NT2/D1 (cell line): ENCODE results near the gene MYO1E.

Experiments used
- DNase-seq: peaks from one replicate; pipeline ENCODE4 v3.0.0-alpha.2; 2011; ENCODE audit warnings: low read depth, low spot score
- H3K27me3 ChIP-seq: 2 replicates; pipeline ENCODE4 v1.6.0; 2011; ENCODE audit warnings: mild to moderate bottlenecking; ENCODE audit not compliant: insufficient read length, insufficient read depth
- H3K36me3 ChIP-seq: 2 replicates; pipeline ENCODE4 v1.6.1; 2011; ENCODE audit warnings: mild to moderate bottlenecking, low read length, mixed read lengths; ENCODE audit not compliant: insufficient read depth, insufficient read length
- H3K4me1 ChIP-seq: 2 replicates; pipeline ENCODE4 v1.5.1; 2011; ENCODE audit not compliant: insufficient read depth, insufficient read length
- H3K4me3 ChIP-seq: 2 replicates; pipeline ENCODE4 v1.5.1; 2011; ENCODE audit warnings: low read depth; ENCODE audit not compliant: insufficient read length
- H3K9ac ChIP-seq: 2 replicates; pipeline ENCODE4 v1.6.0; 2011; ENCODE audit warnings: low read depth; ENCODE audit not compliant: insufficient read length
- H3K9me3 ChIP-seq: 2 replicates; pipeline ENCODE4 v1.5.1; 2011; ENCODE audit warnings: mild to moderate bottlenecking, low read length; ENCODE audit not compliant: insufficient read depth
- SUZ12 ChIP-seq: IDR thresholded peaks from 2 replicates; pipeline ENCODE4 v1.6.1; 2011; ENCODE audit not compliant: insufficient read length, insufficient read depth; ENCODE audit errors: extremely low read depth
- YY1 ChIP-seq: IDR thresholded peaks from 2 replicates; pipeline ENCODE4 v1.6.1; 2011; ENCODE audit not compliant: insufficient read length, insufficient read depth
- ZNF274 ChIP-seq: IDR thresholded peaks from 2 replicates; pipeline ENCODE4 v1.6.1; 2011; ENCODE audit warnings: mild to moderate bottlenecking, low read depth, low read length

MYO1E gene

GRCh38 chr15:59105854-59106253, 266.8 kb downstream of the MYO1E start:
- H3K4me3 ChIP-seq, result peak overlapping the region; percentile 98
- peaks cover 35% of the 10 kb centered on the region for H3K36me3 ChIP-seq
- H3K4me1 ChIP-seq, result no peaks in the 10 kb centered on the region
- no peaks in the 10 kb centered on the region for H3K27me3 ChIP-seq
- DNase-seq, result no peak
- no peak for TF ChIP-seq ZNF274
- TF ChIP-seq SUZ12, result no peak
- no peak for TF ChIP-seq YY1
- no peaks in the 10 kb centered on the region for H3K9me3 ChIP-seq
- peak overlapping the region; percentile 100 for H3K9ac ChIP-seq

DNA sequence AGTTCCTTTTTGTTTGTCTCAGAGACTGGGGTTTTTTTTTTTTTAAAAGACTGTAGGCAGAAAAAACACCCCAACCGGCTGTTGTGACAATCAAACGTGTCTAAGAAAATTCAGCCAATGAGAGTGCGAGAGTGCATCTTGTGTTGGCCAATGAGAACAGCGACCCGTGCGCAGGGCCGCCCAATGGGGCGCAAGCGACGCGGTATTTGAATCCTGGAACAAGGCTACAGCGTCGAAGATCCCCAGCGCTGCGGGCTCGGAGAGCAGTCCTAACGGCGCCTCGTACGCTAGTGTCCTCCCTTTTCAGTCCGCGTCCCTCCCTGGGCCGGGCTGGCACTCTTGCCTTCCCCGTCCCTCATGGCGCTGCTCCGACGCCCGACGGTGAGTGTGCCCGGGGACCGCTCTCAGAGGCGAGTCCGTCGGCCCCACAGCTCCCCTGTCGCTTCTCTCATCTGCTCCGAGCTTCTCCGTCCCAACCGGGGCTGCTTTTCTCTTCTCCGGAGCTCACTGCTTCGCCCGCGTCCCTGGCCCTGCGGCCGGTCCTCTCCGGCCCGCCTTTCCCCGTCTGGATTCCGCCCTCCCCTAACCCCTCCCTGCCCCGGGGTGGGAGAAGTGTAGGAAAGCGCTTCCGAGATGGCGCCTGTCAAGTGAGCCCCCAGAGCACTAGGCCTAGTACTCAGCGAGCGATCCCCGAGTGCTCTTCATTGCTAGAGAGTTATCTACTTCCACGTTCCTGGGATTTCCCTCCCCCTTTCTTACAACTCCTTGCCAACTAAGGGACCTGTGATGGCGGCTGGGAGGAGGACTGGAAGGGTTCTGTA, 267.5 kb downstream of the MYO1E start, which contains the start of gene CCNB2:
Gene CCNB2, plus strand, starts transcription at position 235 of the 821 bp plus-strand sequence. Its CDS starts 123 bp downstream, at position 358.
- Histone ChIP-seq H3K27me3 (no peaks in the 10 kb centered on the region), H3K4me3 (peak within 1 kb of the TSS; percentile 98), H3K36me3 (peaks cover 32% of the 10 kb centered on the region), H3K4me1 (no peaks in the 10 kb centered on the region), H3K9me3 (no peaks in the 10 kb centered on the region), H3K9ac (peak within 1 kb of the TSS; percentile 100)
- TF ChIP-seq ZNF274 (no peak), YY1 (no peak), SUZ12 (no peak)
- DNase-seq, result peak; percentile 95

DNA sequence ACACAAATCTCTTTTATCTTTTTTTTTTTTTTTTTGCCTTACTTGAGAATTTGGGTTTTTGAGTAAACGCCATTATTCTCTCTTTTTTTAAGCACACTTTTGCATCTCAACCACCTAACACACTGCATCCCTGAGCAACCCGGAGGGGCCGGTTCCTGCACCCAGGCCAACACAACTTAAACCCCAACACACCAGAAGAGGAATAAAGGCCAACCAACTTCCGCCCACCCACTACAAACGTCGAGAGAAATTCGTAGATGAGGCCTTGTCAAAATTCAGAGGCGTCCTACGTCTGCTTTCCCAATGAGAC, 268.1 kb downstream of the MYO1E start:
- no peak for TF ChIP-seq ZNF274
- H3K4me1 ChIP-seq, result no peaks in the 10 kb centered on the region
- DNase-seq, result no peak
- peak overlapping the region; percentile 100 for H3K9ac ChIP-seq
- H3K9me3 ChIP-seq, result no peaks in the 10 kb centered on the region
- no peaks in the 10 kb centered on the region for H3K27me3 ChIP-seq
- peak overlapping the region; percentile 98 for H3K4me3 ChIP-seq
- peaks cover 32% of the 10 kb centered on the region for H3K36me3 ChIP-seq

DNA sequence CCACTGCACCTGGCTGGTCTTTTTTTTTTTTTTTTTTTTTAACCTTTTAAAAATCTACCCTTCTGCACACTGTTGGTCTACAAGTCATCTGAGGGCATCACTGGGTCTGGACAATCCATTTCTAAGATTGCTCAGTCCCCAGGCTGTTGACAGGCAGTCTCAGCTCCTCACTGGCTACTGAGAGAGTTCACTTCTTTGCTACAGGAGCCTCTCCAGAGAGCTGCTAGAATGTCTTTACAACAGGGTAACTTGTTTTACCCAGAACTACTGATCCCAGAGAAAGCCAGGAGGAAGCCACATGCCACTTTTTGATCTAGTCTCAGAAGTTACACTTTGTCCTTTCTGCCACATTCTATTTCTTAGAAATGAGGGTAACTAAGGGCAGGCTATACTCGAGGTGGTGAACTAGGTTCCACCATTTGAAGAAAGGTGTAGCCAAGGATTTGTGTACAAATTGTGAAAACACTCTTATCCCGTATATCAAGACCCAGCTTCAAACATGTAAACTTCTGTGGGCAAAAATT, 273.4 kb downstream of the MYO1E start:
- H3K27me3 ChIP-seq, result no peaks in the 10 kb centered on the region
- peaks cover 35% of the 10 kb centered on the region for H3K36me3 ChIP-seq
- H3K9me3 ChIP-seq, result no peaks in the 10 kb centered on the region
- H3K4me1 ChIP-seq, result no peaks in the 10 kb centered on the region
- no peak overlapping the region for H3K9ac ChIP-seq
- TF ChIP-seq SUZ12 (no peak), ZNF274 (no peak), YY1 (no peak)
- H3K4me3 ChIP-seq, result no peak overlapping the region
- no peak for DNase-seq

- Histone ChIP-seq H3K9me3 (no peaks in the 10 kb centered on the region), H3K36me3 (peaks cover 58% of the 10 kb centered on the region), H3K9ac (no peak overlapping the region), H3K4me1 (no peaks in the 10 kb centered on the region), H3K4me3 (no peak overlapping the region), H3K27me3 (no peaks in the 10 kb centered on the region)
- DNase-seq, result no peak
- TF ChIP-seq ZNF274 (no peak), SUZ12 (no peak), YY1 (no peak)
These were observed 276.2 kb downstream of the MYO1E start for GRCh38 chr15:59096429-59096828.

GRCh38 chr15:59094077-59094476, 278.6 kb downstream of the MYO1E start:
- Histone ChIP-seq H3K9me3 (no peaks in the 10 kb centered on the region), H3K36me3 (peaks cover 73% of the 10 kb centered on the region), H3K4me1 (no peaks in the 10 kb centered on the region), H3K4me3 (no peak overlapping the region), H3K27me3 (no peaks in the 10 kb centered on the region), H3K9ac (no peak overlapping the region)
- TF ChIP-seq SUZ12, result no peak
- TF ChIP-seq ZNF274, result no peak
- no peak for TF ChIP-seq YY1
- no peak for DNase-seq

DNA sequence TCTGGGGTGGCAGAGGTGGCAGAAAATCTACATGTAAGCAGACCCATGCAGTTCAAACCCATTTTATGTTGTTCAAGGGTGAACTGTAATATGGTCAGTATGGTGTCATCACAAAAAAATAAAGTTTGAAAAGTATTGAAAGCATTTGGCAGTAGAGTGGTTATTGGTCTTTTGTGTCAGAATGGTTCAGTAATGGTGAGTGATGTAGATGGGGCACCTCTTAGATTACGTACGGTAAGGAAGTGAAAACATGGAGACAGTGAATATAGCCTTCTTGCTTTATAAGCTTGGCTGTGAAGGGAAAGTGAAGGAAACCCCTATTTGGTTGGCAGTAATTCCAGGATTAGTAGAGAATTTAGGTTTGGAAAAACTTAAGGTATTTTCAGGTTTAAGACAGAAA, 284.9 kb downstream of the MYO1E start:
- Histone ChIP-seq H3K36me3 (peaks cover 71% of the 10 kb centered on the region), H3K9ac (no peak overlapping the region), H3K4me3 (no peak overlapping the region), H3K27me3 (no peaks in the 10 kb centered on the region), H3K4me1 (no peaks in the 10 kb centered on the region), H3K9me3 (no peaks in the 10 kb centered on the region)
- TF ChIP-seq ZNF274 (no peak), YY1 (no peak), SUZ12 (no peak)
- no peak for DNase-seq
